Common myeloid progenitor, CD34-positive (primary cell): ENCODE measurements around the gene PET100.

Experiments
- CTCF ChIA-PET: fragments of 350-600 bp; sonication (Branson Sonifier 250); formaldehyde crosslinking; loops from one replicate; lab custom pipeline; 2021; ENCODE audit warnings: antibody characterized with exemption; lab: Charles Lee
- POLR2A ChIA-PET: fragments of 350-600 bp; sonication (Branson Sonifier 250); formaldehyde crosslinking; loops from one replicate; lab custom pipeline; 2021; ENCODE audit warnings: antibody characterized with exemption; lab: Charles Lee
- DNase-seq, 3 donors: peaks; one replicate each; pipeline versions ENCODE4 v3.0.0 to v3.0.0-alpha.2; 2013
- H3K27ac ChIP-seq, 2 experiments: 1 replicate in 1 of 2; 2 replicates in 1 of 2; pipeline ENCODE4 v1.7.0; 2013; ENCODE audit warnings: inconsistent platforms in 2 of 2, low read length in 2 of 2, mild to moderate bottlenecking in 2 of 2, low read depth in 1 of 2, moderate library complexity in 1 of 2; ENCODE audit not compliant: severe bottlenecking in 2 of 2, insufficient read depth in 1 of 2, poor library complexity in 1 of 2
- H3K27me3 ChIP-seq, 5 experiments: replicated peaks in 2 of 5; 1 replicate in 3 of 5; 2 replicates in 2 of 5; pipeline versions ENCODE4 v1.6.1 to v1.7.0; 2013; ENCODE audit warnings: low read length in 4 of 5, mild to moderate bottlenecking in 2 of 5, moderate library complexity in 2 of 5, inconsistent platforms in 1 of 5; ENCODE audit not compliant: insufficient read depth in 5 of 5, control insufficient read depth in 4 of 5
- H3K36me3 ChIP-seq, 4 experiments: 1 replicate in 2 of 4; 2 replicates in 2 of 4; pipeline versions ENCODE4 v1.6.1 to v1.7.0; 2013; ENCODE audit warnings: low read length in 3 of 4, control low read depth in 1 of 4, mild to moderate bottlenecking in 1 of 4; ENCODE audit not compliant: control insufficient read depth in 4 of 4, insufficient read depth in 4 of 4
- H3K4me1 ChIP-seq, 4 experiments: 1 replicate in 3 of 4; 2 replicates in 1 of 4; pipeline versions ENCODE4 v1.6.1 to v1.7.1; 2013; ENCODE audit warnings: low read length in 3 of 4, mild to moderate bottlenecking in 3 of 4, control low read depth in 1 of 4, inconsistent platforms in 1 of 4, moderate library complexity in 1 of 4; ENCODE audit not compliant: control insufficient read depth in 4 of 4, insufficient read depth in 4 of 4; ENCODE audit errors: control extremely low read depth in 1 of 4
- H3K4me3 ChIP-seq, 7 experiments: 1 replicate in 4 of 7; 2 replicates in 3 of 7; pipeline versions ENCODE4 v1.5.1 to v1.7.0; 2013; ENCODE audit warnings: mild to moderate bottlenecking in 7 of 7, low read length in 6 of 7, moderate library complexity in 6 of 7, inconsistent platforms in 2 of 7, low read depth in 2 of 7, control low read depth in 1 of 7; ENCODE audit not compliant: insufficient read depth in 4 of 7, control insufficient read depth in 1 of 7; ENCODE audit errors: extremely low read depth in 1 of 7
- H3K9me3 ChIP-seq, 5 experiments: 1 replicate in 4 of 5; 2 replicates in 1 of 5; pipeline versions ENCODE4 v1.6.1 to v1.7.1; 2013; ENCODE audit warnings: low read length in 4 of 5, mild to moderate bottlenecking in 2 of 5, inconsistent platforms in 1 of 5, low read depth in 1 of 5, moderate library complexity in 1 of 5; ENCODE audit not compliant: control insufficient read depth in 4 of 5, insufficient read depth in 2 of 5; ENCODE audit errors: control extremely low read depth in 1 of 5
- WGBS: methylation state at CpG from one replicate; pipeline ENCODE4 v1.1.5; 2013; ENCODE audit not compliant: insufficient coverage; 5-methylcytosine and 5-hydroxymethylcytosine counted together

The PET100 gene

DNA sequence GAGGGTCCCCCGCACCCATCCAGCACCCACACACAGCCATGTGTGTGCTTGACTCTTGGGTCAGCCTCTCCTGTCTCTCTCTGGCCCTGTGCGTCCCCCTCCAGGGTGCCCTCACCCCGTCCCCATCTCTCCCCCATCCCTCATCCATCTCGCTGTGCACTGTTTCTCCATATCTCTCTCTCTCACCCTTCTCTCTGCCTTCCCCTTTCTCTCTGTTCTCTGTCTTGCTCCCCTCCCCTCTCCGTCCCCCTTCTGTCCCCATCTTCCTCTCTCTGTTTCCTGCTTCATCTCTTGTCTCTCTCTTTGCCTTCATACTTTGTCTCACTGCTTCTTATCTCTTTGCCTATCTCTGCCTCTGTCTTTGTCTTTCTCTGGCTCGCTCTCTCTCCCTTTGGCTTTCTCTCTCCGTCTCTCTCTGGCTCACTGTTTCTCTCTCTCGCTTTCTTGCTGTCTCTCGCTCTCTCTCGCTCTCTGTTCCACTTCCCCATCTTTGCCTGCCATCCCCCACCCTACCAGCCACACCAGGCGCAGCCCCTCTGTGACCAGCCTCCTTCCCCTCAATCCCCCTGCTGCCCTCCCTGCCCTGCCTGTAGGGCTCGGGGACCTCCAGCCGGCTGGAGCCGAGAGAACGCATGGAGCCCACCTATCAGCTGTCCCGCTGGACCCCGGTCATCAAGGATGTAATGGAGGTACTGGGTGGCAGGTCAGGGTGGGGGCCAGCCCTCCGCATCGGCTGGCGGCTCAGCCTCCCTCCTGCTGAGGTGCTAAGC is 16.2 kb downstream of the PET100 start:
- peaks cover 0 to 16% (median 2%) of the 10 kb centered on the region in 4 experiments for H3K4me1 ChIP-seq
- H3K36me3 ChIP-seq: peaks cover 0 to 33% (median 18%) of the 10 kb centered on the region in 4 experiments
- 82% methylated on average over 12 of the region's 20 CpGs for WGBS
- no peak overlapping the region for H3K4me3 ChIP-seq
- ChIA-PET CTCF (no interaction called here), POLR2A (no interaction called here)
- H3K27me3 ChIP-seq: no peaks in the 10 kb centered on the region
- no peaks in the 10 kb centered on the region for H3K9me3 ChIP-seq
- peak overlapping the region in 1 of 2 experiments; percentile 43 for H3K27ac ChIP-seq
- no peak for DNase-seq

DNA sequence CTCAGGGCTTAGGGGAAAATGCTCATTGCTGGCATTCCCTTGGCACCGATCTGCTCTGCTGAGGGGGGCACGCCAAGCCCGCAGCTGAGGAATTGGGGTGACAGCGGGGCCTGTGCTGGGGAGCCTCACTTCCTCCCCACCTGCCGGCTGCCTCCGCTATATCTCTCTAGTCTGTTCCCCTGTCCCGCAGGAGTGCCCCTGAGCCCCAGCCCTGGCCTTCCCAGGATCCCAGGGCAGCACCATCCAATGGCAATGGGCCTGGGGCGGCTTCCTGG is 16.8 kb downstream of the PET100 start:
- CTCF ChIA-PET: no interaction called here
- H3K36me3 ChIP-seq: peaks cover 0 to 32% (median 18%) of the 10 kb centered on the region in 4 experiments
- POLR2A ChIA-PET: no interaction called here
- peaks cover 0 to 16% (median 2%) of the 10 kb centered on the region in 4 experiments for H3K4me1 ChIP-seq
- no peak overlapping the region for H3K27ac ChIP-seq
- 90% methylated on average over 8 of the region's 8 CpGs for WGBS
- H3K9me3 ChIP-seq: no peaks in the 10 kb centered on the region
- no peak for DNase-seq
- H3K4me3 ChIP-seq: no peak overlapping the region
- peaks cover 0 to 3% (median 0%) of the 10 kb centered on the region in 5 experiments for H3K27me3 ChIP-seq

DNA sequence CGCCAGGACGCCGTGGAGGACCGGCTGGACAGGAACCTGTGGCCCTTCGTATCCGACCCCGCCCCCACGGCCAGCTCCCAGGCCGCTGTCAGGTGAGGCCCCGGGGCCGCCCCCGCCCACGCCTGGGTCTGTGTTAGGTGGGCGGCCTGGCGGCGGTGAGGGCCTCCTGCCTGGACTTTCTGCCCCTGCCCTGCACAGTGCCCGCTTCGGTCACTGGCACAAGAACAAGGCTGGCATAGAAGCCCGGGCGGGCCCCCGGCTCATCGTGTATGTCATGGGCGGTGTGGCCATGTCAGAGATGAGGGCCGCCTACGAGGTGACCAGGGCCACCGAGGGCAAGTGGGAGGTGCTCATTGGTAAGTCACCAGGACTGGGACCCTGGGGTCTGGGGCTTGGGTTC is 17.6 kb downstream of the PET100 start:
- H3K4me3 ChIP-seq: no peak overlapping the region
- DNase-seq: no peak
- 95% methylated on average over 26 of the region's 26 CpGs for WGBS
- H3K27me3 ChIP-seq: peaks cover 0 to 4% (median 0%) of the 10 kb centered on the region in 5 experiments
- ChIA-PET POLR2A (no interaction called here), CTCF (no interaction called here)
- no peaks in the 10 kb centered on the region for H3K9me3 ChIP-seq
- no peak overlapping the region for H3K27ac ChIP-seq
- H3K36me3 ChIP-seq: peaks cover 0 to 28% (median 17%) of the 10 kb centered on the region in 4 experiments
- peaks cover 0 to 17% (median 2%) of the 10 kb centered on the region in 4 experiments for H3K4me1 ChIP-seq

DNA sequence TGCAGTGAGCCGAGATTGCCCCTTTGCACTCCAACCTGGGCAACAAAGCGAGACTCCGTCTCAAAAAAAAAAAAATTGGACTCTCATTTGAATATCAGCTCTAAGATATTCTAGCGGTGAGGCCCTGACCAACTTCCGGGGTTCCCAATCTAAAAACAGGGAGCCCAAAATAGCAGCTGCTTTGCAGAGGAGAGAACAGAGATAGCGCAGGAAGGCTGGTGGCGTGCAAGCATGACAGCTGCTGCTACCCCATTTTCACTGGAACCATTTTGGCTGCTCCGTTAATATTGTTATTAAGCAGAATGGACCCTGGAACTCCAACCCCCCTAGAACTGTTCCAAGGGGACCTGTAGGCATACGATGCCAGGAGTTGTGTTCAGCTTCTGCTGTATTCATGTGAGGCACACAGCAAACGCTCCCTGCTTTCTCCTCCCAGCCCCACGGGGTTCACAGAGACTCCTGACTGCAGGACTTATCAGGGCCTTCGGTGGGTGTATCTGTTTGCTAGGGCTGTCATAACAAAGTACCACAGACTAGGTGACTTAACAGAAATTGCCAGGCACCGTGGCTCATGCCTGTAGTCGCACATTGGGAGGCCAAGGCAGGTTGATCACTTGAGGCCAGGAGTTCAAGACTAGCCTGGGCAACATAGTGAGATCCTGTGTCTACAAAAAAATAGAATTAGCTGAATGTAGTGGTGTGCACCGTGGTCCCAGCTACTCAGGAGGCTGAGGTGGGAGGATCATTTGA is 18.8 kb downstream of the PET100 start:
- Histone ChIP-seq H3K27ac (no peak overlapping the region), H3K4me1 (peaks cover 0 to 24% (median 4%) of the 10 kb centered on the region in 4 experiments), H3K27me3 (peaks cover 0 to 4% (median 0%) of the 10 kb centered on the region in 5 experiments), H3K36me3 (peaks cover 0 to 21% (median 12%) of the 10 kb centered on the region in 4 experiments), H3K9me3 (no peaks in the 10 kb centered on the region), H3K4me3 (no peak overlapping the region)
- DNase-seq: peak in 1 of 3 donors; percentile 7
- ChIA-PET CTCF (interaction anchor here (1.1 to 1.6 kb wide), 4 partner anchors 11 to 80 kb away, joined by 3 to 4 read pairs (median 3); partner anchors contain the start of genes PCP2 and TRAPPC5), POLR2A (interaction anchor here (0.6 kb wide), 1 partner anchor 25 kb away, joined by 4 read pairs; no protein-coding TSS in a partner anchor)
- 98% methylated on average over 13 of the region's 15 CpGs for WGBS

DNA sequence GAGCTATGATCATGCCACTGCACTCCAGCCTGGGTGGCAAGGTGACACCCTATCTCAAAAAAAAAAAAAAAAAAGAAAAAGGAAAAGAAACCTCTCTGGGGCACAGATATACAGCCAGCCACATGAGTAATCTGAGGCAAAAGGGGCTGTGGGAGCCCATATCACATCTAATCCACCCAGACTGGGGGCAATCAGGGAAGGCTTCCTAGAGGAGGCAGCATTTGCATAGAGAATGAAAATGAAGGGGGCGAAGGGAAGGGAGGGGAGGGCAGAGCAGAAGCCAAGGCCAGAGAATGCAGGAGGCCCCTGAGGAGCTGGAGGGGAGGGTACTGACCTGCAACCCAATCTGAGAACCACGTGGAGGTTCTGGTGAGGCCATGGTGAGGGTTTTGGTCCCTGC is 20.6 kb downstream of the PET100 start:
- Histone ChIP-seq H3K9me3 (no peaks in the 10 kb centered on the region), H3K27ac (no peak overlapping the region), H3K36me3 (peaks cover 0 to 15% (median 7%) of the 10 kb centered on the region in 4 experiments), H3K4me1 (peaks cover 0 to 20% (median 2%) of the 10 kb centered on the region in 4 experiments), H3K4me3 (no peak overlapping the region), H3K27me3 (peaks cover 0 to 4% (median 0%) of the 10 kb centered on the region in 5 experiments)
- WGBS: 53% methylated on average over 2 of the region's 2 CpGs
- no peak for DNase-seq
- ChIA-PET POLR2A (interaction anchor here (0.7 kb wide), 1 partner anchor 9 kb away, joined by 5 read pairs; no protein-coding TSS in a partner anchor), CTCF (interaction anchor here (1.0 to 3.3 kb wide), 2 partner anchors 26 to 31 kb away, joined by 3 to 16 read pairs; partner anchors contain the start of genes MCEMP1 and TRAPPC5)

DNA sequence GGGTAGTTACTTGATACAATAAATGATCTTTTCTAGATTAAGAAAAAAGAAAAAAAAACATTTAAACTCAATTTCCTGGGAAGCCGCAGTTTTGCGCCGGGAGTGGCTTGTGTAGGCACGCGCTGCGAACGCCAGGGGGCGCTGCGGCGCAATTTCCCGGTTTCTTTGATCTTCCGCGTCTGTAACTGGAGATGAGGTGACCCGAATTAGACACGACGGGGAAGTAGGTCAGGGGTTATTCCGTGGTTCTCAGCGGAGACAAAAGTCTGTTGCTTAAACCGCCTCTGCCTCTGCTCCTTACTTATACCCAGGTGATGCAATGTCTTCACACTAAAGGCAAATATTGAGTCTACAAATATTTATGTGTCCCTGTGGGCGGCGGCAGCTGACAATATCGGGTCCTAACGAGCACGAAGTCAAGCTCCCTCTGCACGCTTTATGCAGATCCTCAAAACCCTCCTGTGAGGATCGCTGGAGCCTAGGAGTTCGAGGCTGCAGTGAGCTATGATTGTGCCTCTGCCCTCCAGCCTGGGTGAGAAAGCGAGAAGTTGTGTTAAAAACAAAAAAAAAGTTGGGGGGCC is 22.6 kb downstream of the PET100 start:
- Histone ChIP-seq H3K27ac (no peak overlapping the region), H3K27me3 (peaks cover 0 to 4% (median 0%) of the 10 kb centered on the region in 5 experiments), H3K4me1 (peaks cover 0 to 26% (median 5%) of the 10 kb centered on the region in 4 experiments), H3K4me3 (peak overlapping the region in 5 of 7 experiments; percentile 21 to 72 (median 40)), H3K36me3 (peaks cover 0 to 4% (median 2%) of the 10 kb centered on the region in 4 experiments), H3K9me3 (no peaks in the 10 kb centered on the region)
- 6% methylated on average over 19 of the region's 28 CpGs for WGBS
- POLR2A ChIA-PET: interaction anchor here (0.5 to 0.6 kb wide), 3 partner anchors 8 to 285 kb away, joined by 3 read pairs; no protein-coding TSS in a partner anchor
- CTCF ChIA-PET: interaction anchor here (0.7 to 3.3 kb wide), 9 partner anchors 11 to 148 kb away, joined by 3 to 19 read pairs (median 4); partner anchors contain the start of genes MCEMP1, STXBP2 and TRAPPC5
- peak; percentile 80 to 90 (median 90) for DNase-seq
